ENCODE data around the gene LRATD1.

- TF ChIP-seq, protein P1, sequence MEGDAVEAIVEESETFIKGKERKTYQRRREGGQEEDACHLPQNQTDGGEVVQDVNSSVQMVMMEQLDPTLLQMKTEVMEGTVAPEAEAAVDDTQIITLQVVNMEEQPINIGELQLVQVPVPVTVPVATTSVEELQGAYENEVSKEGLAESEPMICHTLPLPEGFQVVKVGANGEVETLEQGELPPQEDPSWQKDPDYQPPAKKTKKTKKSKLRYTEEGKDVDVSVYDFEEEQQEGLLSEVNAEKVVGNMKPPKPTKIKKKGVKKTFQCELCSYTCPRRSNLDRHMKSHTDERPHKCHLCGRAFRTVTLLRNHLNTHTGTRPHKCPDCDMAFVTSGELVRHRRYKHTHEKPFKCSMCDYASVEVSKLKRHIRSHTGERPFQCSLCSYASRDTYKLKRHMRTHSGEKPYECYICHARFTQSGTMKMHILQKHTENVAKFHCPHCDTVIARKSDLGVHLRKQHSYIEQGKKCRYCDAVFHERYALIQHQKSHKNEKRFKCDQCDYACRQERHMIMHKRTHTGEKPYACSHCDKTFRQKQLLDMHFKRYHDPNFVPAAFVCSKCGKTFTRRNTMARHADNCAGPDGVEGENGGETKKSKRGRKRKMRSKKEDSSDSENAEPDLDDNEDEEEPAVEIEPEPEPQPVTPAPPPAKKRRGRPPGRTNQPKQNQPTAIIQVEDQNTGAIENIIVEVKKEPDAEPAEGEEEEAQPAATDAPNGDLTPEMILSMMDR (IDR thresholded peaks at IDR 0.05; ENCODE audit: low read length) = no peak
- TF ChIP-seq EZH2 (IDR thresholded peaks at IDR 0.05; ENCODE audit: borderline replicate concordance, low read length) = no peak
Measured at GRCh38 chr2:14628901-14629300, 3.6 kb upstream of the LRATD1 start.

All from OCI-LY1 (cell line).